Posterior cingulate gyrus (tissue), 11 donors: ENCODE measurements around the gene ZAR1L.

Experiments used
- DNase-seq, 10 donors: peaks; one replicate each; pipeline versions ENCODE4 v3.0.0 to v3.0.0-alpha.2; 2020 to 2021; ENCODE audit warnings: mixed read lengths in 3 of 10
- intact Hi-C: fragments of 100-400 bp; cut with DNase I; formaldehyde crosslinking; loops from one replicate; pipeline ENCODE4 v1.15.1; 2023

Gene ZAR1L

DNA sequence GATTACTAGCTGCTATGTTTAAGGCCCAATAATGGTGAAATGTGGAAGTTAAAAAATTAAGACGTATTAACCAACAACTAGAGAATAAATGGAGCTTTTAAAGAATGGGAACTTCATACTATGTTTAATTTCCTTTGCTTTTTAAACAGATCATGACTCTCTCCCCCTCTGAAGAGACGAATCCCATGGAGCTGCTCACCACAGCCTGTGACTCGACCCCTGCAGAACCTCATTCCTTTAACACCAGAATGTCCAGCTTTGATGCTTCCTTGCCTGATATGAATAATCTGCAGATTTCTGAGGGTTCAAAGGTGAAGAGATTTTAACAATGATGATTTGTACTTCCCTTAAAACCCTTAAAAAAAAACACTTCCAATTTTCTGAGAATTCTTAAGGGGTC, 53.0 kb downstream of the ZAR1L start:
- intact Hi-C loops, result no loop called here

GRCh38 chr13:32261567-32261966, 53.6 kb downstream of the ZAR1L start:
- intact Hi-C loops, result no loop called here
- peak in 9 of 10 donors; percentile 18 to 92 (median 54) for DNase-seq

More for the DNA sequence above, 53.0 kb downstream of the ZAR1L start:
- no peak for DNase-seq

GRCh38 chr13:32259116-32259515, 56.0 kb downstream of the ZAR1L start:
- intact Hi-C loops, result no loop called here
- DNase-seq, result no peak

DNA sequence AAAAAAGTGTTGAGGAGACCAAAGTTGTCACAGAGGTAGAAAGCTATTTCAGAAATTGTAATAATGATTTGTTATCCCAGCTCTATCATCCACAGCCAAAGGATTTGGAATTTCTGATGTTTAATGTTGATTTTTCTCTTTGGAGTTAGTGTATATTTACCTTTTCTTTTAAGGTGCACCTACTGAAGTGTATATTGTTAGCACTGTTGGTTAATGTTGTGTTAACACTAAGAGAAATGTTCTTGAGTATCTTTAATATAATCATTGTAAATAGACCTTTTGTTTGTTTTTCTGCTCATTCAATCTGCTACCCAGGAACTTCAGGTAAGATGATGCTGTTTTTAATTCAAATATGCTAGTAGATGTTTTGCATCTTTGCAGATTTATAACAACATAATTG, 57.5 kb downstream of the ZAR1L start:
- DNase-seq, result no peak
- intact Hi-C loops, result no loop called here

- intact Hi-C loops, result no loop called here
These were observed 58.9 kb downstream of the ZAR1L start for GRCh38 chr13:32256243-32256642.

GRCh38 chr13:32255724-32256109, 59.4 kb downstream of the ZAR1L start:
- no peak for DNase-seq
- intact Hi-C loops, result no loop called here

More at GRCh38 chr13:32256243-32256642, 58.9 kb downstream of the ZAR1L start:
- no peak for DNase-seq

DNA sequence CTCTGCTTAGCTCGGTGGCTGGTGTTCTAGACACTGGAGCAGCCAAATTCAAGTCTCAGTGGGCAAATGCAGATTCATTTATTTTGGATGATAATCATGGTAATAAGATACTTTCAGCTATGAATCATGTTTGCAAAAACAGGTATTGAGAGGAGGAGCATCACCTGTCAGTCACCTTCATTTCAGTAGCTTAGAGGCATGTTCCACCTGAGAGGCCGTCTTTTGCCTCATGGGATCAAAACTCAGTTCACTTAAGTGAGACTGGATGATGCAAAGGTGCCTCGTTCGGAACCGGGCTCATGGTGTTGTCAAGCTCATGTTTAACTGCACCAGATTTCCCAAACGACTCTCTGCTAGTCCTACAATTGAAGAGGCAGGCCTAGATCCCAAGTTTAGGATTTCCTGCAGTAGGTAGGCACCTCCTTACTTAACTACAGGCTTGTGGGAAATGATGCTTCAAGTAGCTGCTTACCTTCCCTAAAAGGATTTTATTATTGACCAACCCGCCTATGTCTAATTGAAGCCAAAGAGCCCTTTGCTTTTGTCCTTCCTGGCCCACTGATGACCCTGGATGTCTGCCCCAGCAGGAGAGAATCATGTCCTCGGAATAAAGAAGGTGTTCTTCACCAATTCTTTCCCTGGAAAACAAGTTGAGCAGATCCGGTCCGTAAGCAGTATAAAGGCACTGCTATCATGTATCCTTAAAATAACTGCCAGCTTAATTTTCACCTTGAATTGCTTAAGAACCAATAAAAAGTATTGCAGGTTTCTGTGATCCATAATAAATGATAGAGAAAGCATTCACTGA, 60.0 kb downstream of the ZAR1L start:
- no peak for DNase-seq
- intact Hi-C loops, result no loop called here

- DNase-seq, result no peak
- intact Hi-C loops, result no loop called here
These were observed 60.7 kb downstream of the ZAR1L start for GRCh38 chr13:32254416-32254815.

DNA sequence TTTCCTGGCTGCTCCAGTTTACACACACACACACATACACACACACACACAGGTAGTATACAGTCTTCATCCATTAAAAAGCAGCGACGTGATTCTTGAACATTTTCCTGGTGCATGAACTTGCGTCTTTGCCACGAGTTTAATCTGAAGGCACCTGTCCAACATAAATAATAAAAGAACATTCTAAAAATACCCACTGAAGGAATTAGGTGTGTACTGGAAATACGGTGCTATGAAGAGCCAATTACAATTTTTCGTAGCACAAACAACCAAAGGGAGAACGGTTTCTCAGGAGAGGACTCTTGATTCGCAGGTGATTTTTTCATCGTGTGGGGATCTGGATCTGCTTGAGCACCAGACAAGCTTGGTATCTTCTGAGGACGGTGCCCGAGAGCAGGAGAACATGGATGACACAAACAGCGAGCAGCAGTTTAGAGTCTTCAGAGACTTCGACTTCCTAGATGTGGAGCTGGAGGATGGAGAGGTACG, 61.2 kb downstream of the ZAR1L start:
- intact Hi-C loops, result no loop called here
- DNase-seq, result no peak
